Astrocyte (in vitro differentiated cells and primary cell): Measurements from ENCODE around the gene DUSP15. TPM values are rescaled to one million over a fixed set of nuclear protein-coding genes. Genes with fewer than 3 reads are reported as not detected.

Source experiments
- DNase-seq: peaks from one replicate; pipeline ENCODE4 v3.0.0-alpha.2; 2010; ENCODE audit warnings: low read depth
- FAIRE-seq: peaks from 2 replicates; lab custom pipeline; 2011; peaks lifted over from hg19 to GRCh38; lab: Jason Lieb, UNC
- H2AFZ ChIP-seq: 2 replicates; pipeline ENCODE4 v1.6.0; 2012; ENCODE audit warnings: low read depth, low read length, inconsistent platforms
- H3K27ac ChIP-seq: 2 replicates; pipeline ENCODE4 v1.5.1; 2011; ENCODE audit warnings: low read depth, low read length, inconsistent platforms
- H3K27me3 ChIP-seq: 2 replicates; pipeline ENCODE4 v1.6.0; 2011; ENCODE audit warnings: low read length, inconsistent platforms; ENCODE audit not compliant: insufficient read depth
- H3K36me3 ChIP-seq: 2 replicates; pipeline ENCODE4 v1.5.1; 2011; ENCODE audit warnings: low read length, inconsistent platforms; ENCODE audit not compliant: insufficient read depth
- H3K4me1 ChIP-seq: 2 replicates; pipeline ENCODE4 v1.5.1; 2011; ENCODE audit warnings: low read length, inconsistent platforms; ENCODE audit not compliant: insufficient read depth
- H3K4me2 ChIP-seq: 2 replicates; pipeline ENCODE4 v1.6.0; 2012; ENCODE audit warnings: low read length, inconsistent platforms
- H3K4me3 ChIP-seq: 2 replicates; pipeline ENCODE4 v1.5.1; 2011; ENCODE audit warnings: low read depth, mild to moderate bottlenecking, low read length, inconsistent platforms; ENCODE audit not compliant: insufficient read depth
- H3K79me2 ChIP-seq: 2 replicates; pipeline ENCODE4 v1.6.0; 2012; ENCODE audit warnings: mild to moderate bottlenecking, low read length, inconsistent platforms; ENCODE audit not compliant: insufficient read depth
- H3K9ac ChIP-seq: 2 replicates; pipeline ENCODE4 v1.6.0; 2012; ENCODE audit warnings: mild to moderate bottlenecking, low read length, inconsistent platforms
- H3K9me3 ChIP-seq: 2 replicates; pipeline ENCODE4 v1.5.1; 2012; ENCODE audit warnings: low read depth, mild to moderate bottlenecking, low read length, inconsistent platforms; ENCODE audit not compliant: insufficient read depth
- H4K20me1 ChIP-seq: 2 replicates; pipeline ENCODE4 v1.6.0; 2012; ENCODE audit warnings: low read length, inconsistent platforms; ENCODE audit not compliant: insufficient read depth
- H3K27ac Mint-ChIP-seq: one replicate; pipeline ENCODE4 v1.8.0; 2021; ENCODE audit warnings: mild to moderate bottlenecking, mixed read lengths; ENCODE audit not compliant: unreplicated experiment
- H3K27me3 Mint-ChIP-seq: one replicate; pipeline ENCODE4 v1.8.0; 2021; ENCODE audit warnings: low read depth, mixed read lengths; ENCODE audit not compliant: unreplicated experiment
- H3K36me3 Mint-ChIP-seq: one replicate; pipeline ENCODE4 v1.8.0; 2021; ENCODE audit warnings: low read depth, mixed read lengths; ENCODE audit not compliant: unreplicated experiment
- H3K4me1 Mint-ChIP-seq: one replicate; pipeline ENCODE4 v1.8.0; 2021; ENCODE audit warnings: low read depth, mixed read lengths; ENCODE audit not compliant: unreplicated experiment
- H3K4me3 Mint-ChIP-seq: one replicate; pipeline ENCODE4 v1.8.0; 2021; ENCODE audit warnings: mild to moderate bottlenecking, moderate library complexity, mixed read lengths; ENCODE audit not compliant: unreplicated experiment
- H3K9me3 Mint-ChIP-seq: one replicate; pipeline ENCODE4 v1.8.0; 2021; ENCODE audit warnings: mild to moderate bottlenecking, mixed read lengths; ENCODE audit not compliant: unreplicated experiment
- CTCF ChIP-seq: IDR thresholded peaks from 2 replicates; pipeline ENCODE4 v1.5.1; 2011; ENCODE audit warnings: low read depth, mild to moderate bottlenecking, inconsistent platforms, low read length, moderate library complexity; ENCODE audit not compliant: insufficient read depth
- EZH2 ChIP-seq: IDR thresholded peaks from 2 replicates; pipeline ENCODE4 v1.6.1; 2012; ENCODE audit warnings: mild to moderate bottlenecking, low read length, inconsistent platforms; ENCODE audit not compliant: insufficient read depth
- total RNA-seq: library from RNA; stranded (reverse); gene quantifications from 2 replicates; pipeline ENCODE4 v1.2.1, GENCODE V29; 2021

The DUSP15 gene
- total RNA-seq, 1 donor from 2014 or later: 1.2 TPM

- H3K27ac Mint-ChIP-seq: no peak overlapping the region
Observed at GRCh38 chr20:31909253-31910070, 39.1 kb upstream of the DUSP15 start.

GRCh38 chr20:31908424-31908823 is 38.1 kb upstream of the DUSP15 start:
- Mint-ChIP-seq H3K4me1 (no peaks in the 10 kb centered on the region), H3K9me3 (no peaks in the 10 kb centered on the region), H3K27ac (no peak overlapping the region), H3K36me3 (no peaks in the 10 kb centered on the region), H3K27me3 (peaks cover 8% of the 10 kb centered on the region), H3K4me3 (no peak overlapping the region)
- TF ChIP-seq CTCF: no peak
- no peak for TF ChIP-seq EZH2
- Histone ChIP-seq H3K4me3 (no peak overlapping the region), H3K36me3 (no peaks in the 10 kb centered on the region), H3K27ac (no peak overlapping the region), H3K9ac (no peak overlapping the region), H2AFZ (no peak overlapping the region), H3K4me1 (no peaks in the 10 kb centered on the region), H3K27me3 (no peaks in the 10 kb centered on the region), H4K20me1 (no peaks in the 10 kb centered on the region), H3K9me3 (no peaks in the 10 kb centered on the region), H3K4me2 (no peak overlapping the region), H3K79me2 (no peaks in the 10 kb centered on the region)
- DNase-seq (no peak), FAIRE-seq (no peak)

More at GRCh38 chr20:31909253-31910070, 39.1 kb upstream of the DUSP15 start:
- H3K79me2 ChIP-seq: no peaks in the 10 kb centered on the region
- H3K27ac ChIP-seq: no peak overlapping the region
- Mint-ChIP-seq H3K4me3 (no peak overlapping the region), H3K9me3 (no peaks in the 10 kb centered on the region), H3K27me3 (peaks cover 8% of the 10 kb centered on the region), H3K36me3 (no peaks in the 10 kb centered on the region), H3K4me1 (no peaks in the 10 kb centered on the region)
- no peak overlapping the region for H3K4me2 ChIP-seq
- FAIRE-seq (no peak), DNase-seq (no peak)
- no peaks in the 10 kb centered on the region for H3K4me1 ChIP-seq
- H3K27me3 ChIP-seq: no peaks in the 10 kb centered on the region
- H2AFZ ChIP-seq: no peak overlapping the region
- H4K20me1 ChIP-seq: no peaks in the 10 kb centered on the region
- TF ChIP-seq CTCF (no peak), EZH2 (no peak)
- no peaks in the 10 kb centered on the region for H3K36me3 ChIP-seq
- no peaks in the 10 kb centered on the region for H3K9me3 ChIP-seq
- no peak overlapping the region for H3K4me3 ChIP-seq
- H3K9ac ChIP-seq: no peak overlapping the region

GRCh38 chr20:31908016-31908415 is 37.7 kb upstream of the DUSP15 start:
- FAIRE-seq (no peak), DNase-seq (no peak)
- H2AFZ ChIP-seq: no peak overlapping the region
- H3K27me3 ChIP-seq: no peaks in the 10 kb centered on the region
- Mint-ChIP-seq H3K36me3 (no peaks in the 10 kb centered on the region), H3K4me3 (no peak overlapping the region), H3K9me3 (no peaks in the 10 kb centered on the region), H3K27ac (no peak overlapping the region), H3K4me1 (no peaks in the 10 kb centered on the region), H3K27me3 (peaks cover 8% of the 10 kb centered on the region)
- no peak overlapping the region for H3K4me2 ChIP-seq
- no peak overlapping the region for H3K4me3 ChIP-seq
- TF ChIP-seq EZH2 (no peak), CTCF (no peak)
- no peaks in the 10 kb centered on the region for H3K9me3 ChIP-seq
- no peaks in the 10 kb centered on the region for H4K20me1 ChIP-seq
- H3K9ac ChIP-seq: no peak overlapping the region
- no peaks in the 10 kb centered on the region for H3K79me2 ChIP-seq
- H3K4me1 ChIP-seq: no peaks in the 10 kb centered on the region
- no peaks in the 10 kb centered on the region for H3K36me3 ChIP-seq
- no peak overlapping the region for H3K27ac ChIP-seq
